ENCODE data around the gene BBS9.

The BBS9 gene

GRCh38 chr7:33431543-33431942 is 302.2 kb downstream of the BBS9 start:
- TF ChIP-seq, protein P1, sequence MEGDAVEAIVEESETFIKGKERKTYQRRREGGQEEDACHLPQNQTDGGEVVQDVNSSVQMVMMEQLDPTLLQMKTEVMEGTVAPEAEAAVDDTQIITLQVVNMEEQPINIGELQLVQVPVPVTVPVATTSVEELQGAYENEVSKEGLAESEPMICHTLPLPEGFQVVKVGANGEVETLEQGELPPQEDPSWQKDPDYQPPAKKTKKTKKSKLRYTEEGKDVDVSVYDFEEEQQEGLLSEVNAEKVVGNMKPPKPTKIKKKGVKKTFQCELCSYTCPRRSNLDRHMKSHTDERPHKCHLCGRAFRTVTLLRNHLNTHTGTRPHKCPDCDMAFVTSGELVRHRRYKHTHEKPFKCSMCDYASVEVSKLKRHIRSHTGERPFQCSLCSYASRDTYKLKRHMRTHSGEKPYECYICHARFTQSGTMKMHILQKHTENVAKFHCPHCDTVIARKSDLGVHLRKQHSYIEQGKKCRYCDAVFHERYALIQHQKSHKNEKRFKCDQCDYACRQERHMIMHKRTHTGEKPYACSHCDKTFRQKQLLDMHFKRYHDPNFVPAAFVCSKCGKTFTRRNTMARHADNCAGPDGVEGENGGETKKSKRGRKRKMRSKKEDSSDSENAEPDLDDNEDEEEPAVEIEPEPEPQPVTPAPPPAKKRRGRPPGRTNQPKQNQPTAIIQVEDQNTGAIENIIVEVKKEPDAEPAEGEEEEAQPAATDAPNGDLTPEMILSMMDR (IDR thresholded peaks at IDR 0.05; ENCODE audit: low read depth, low read length), result no peak
- DNase-seq, result no peak
- no peaks in the 10 kb centered on the region for H3K27me3 ChIP-seq (ENCODE audit: insufficient read depth, low read depth, severe bottlenecking)
- no peaks in the 10 kb centered on the region for H3K9me3 ChIP-seq (ENCODE audit: severe bottlenecking)
- H3K36me3 ChIP-seq, result no peaks in the 10 kb centered on the region
- no peak overlapping the region for H3K27ac ChIP-seq
- H3K4me3 ChIP-seq (ENCODE audit: low read depth, low read length), result no peak overlapping the region

GRCh38 chr7:33432821-33433220 is 303.5 kb downstream of the BBS9 start:
- Histone ChIP-seq H3K27me3 (ENCODE audit: insufficient read depth, low read depth, severe bottlenecking) (no peaks in the 10 kb centered on the region), H3K36me3 (no peaks in the 10 kb centered on the region), H3K27ac (no peak overlapping the region), H3K4me3 (ENCODE audit: low read depth, low read length) (no peak overlapping the region), H3K9me3 (ENCODE audit: severe bottlenecking) (no peaks in the 10 kb centered on the region)
- DNase-seq, result no peak
- TF ChIP-seq, protein P1 (IDR thresholded peaks at IDR 0.05; ENCODE audit: low read depth, low read length), result no peak

- H3K36me3 ChIP-seq, result no peaks in the 10 kb centered on the region
- H3K9me3 ChIP-seq (ENCODE audit: severe bottlenecking), result no peaks in the 10 kb centered on the region
- TF ChIP-seq, protein P1 (IDR thresholded peaks at IDR 0.05; ENCODE audit: low read depth, low read length), result no peak
- no peak overlapping the region for H3K4me3 ChIP-seq (ENCODE audit: low read depth, low read length)
- DNase-seq, result no peak
- H3K27ac ChIP-seq, result no peak overlapping the region
- H3K27me3 ChIP-seq (ENCODE audit: insufficient read depth, low read depth, severe bottlenecking), result no peaks in the 10 kb centered on the region
These were observed 304.0 kb downstream of the BBS9 start for GRCh38 chr7:33433357-33433756.

DNA sequence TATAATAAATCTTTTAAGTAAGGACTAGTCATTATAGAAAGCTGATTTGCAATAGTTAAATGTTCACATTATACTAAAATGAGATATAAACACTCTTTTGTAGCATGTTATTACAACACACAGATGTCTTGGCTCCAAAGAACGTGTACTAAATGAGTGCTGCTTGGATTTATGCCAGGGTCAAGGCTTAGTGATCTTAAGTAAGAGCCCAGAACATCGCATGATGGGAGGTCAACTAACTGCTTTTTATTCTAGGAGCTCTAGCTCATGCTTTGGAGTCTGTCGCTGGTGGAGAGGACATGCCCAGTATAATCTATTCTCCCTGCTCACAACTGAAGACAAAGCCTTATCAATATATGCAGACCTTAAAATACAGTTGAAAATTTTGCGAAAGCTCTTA is 315.1 kb downstream of the BBS9 start:
- Histone ChIP-seq H3K36me3 (no peaks in the 10 kb centered on the region), H3K27me3 (ENCODE audit: insufficient read depth, low read depth, severe bottlenecking) (no peaks in the 10 kb centered on the region), H3K27ac (no peak overlapping the region), H3K9me3 (ENCODE audit: severe bottlenecking) (no peaks in the 10 kb centered on the region), H3K4me3 (ENCODE audit: low read depth, low read length) (no peak overlapping the region)
- DNase-seq, result no peak
- TF ChIP-seq, protein P1 (IDR thresholded peaks at IDR 0.05; ENCODE audit: low read depth, low read length), result no peak

DNA sequence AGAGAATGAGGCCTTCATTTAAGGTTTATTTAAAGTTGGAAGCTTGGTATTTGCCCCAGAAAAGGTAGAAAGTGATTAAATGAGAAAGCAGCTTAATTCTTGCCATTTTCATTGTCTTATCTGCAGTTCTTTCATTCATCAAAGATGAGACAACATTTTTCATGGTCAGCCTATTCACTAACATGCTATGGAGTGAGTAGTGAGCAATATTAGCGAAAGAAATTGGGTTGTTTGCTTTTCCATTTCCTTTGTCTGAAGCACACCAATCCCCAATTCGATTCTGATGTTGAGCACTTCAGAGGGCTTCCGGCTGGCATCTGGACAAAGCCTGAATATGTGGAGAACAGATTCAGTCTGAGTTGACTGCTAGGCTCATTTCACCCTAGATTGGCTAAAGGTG is 317.2 kb downstream of the BBS9 start:
- Histone ChIP-seq H3K27ac (no peak overlapping the region), H3K27me3 (ENCODE audit: insufficient read depth, low read depth, severe bottlenecking) (no peaks in the 10 kb centered on the region), H3K9me3 (ENCODE audit: severe bottlenecking) (no peaks in the 10 kb centered on the region), H3K4me3 (ENCODE audit: low read depth, low read length) (no peak overlapping the region), H3K36me3 (no peaks in the 10 kb centered on the region)
- TF ChIP-seq, protein P1 (IDR thresholded peaks at IDR 0.05; ENCODE audit: low read depth, low read length), result no peak
- no peak for DNase-seq

- H3K4me3 ChIP-seq (ENCODE audit: low read depth, low read length), result no peak overlapping the region
- TF ChIP-seq, protein P1 (IDR thresholded peaks at IDR 0.05; ENCODE audit: low read depth, low read length), result no peak
These were observed 318.7 kb downstream of the BBS9 start for GRCh38 chr7:33448035-33448434.

More at GRCh38 chr7:33448035-33448434, 318.7 kb downstream of the BBS9 start:
- no peaks in the 10 kb centered on the region for H3K9me3 ChIP-seq (ENCODE audit: severe bottlenecking)
- no peaks in the 10 kb centered on the region for H3K27me3 ChIP-seq (ENCODE audit: insufficient read depth, low read depth, severe bottlenecking)
- DNase-seq, result no peak
- no peaks in the 10 kb centered on the region for H3K36me3 ChIP-seq
- no peak overlapping the region for H3K27ac ChIP-seq
